ENCODE data around the gene CYTH2.

The CYTH2 gene

GRCh38 chr19:48513289-48514122 is 44.3 kb downstream of the CYTH2 start (continued):
- TF ChIP-seq ZNF398 (tag by site-specific recombination; IDR thresholded peaks at IDR 0.05) (peak; percentile 29; the same call in 1 of the 2 replicates), HIC1 (tag by site-specific recombination; IDR thresholded peaks at IDR 0.05) (peak; percentile 85), ZNF544 (tag by site-specific recombination; IDR thresholded peaks at IDR 0.05) (no peak), ZNF132 (tag by site-specific recombination; IDR thresholded peaks at IDR 0.05; ENCODE audit: borderline replicate concordance) (no peak), ZIC2 (tag by site-specific recombination; IDR thresholded peaks at IDR 0.05) (peak; percentile 85), KLF8 (tag by site-specific recombination; IDR thresholded peaks at IDR 0.05) (peak; percentile 58), ZNF692 (tag by site-specific recombination; IDR thresholded peaks at IDR 0.05) (peak; percentile 70; the same call in 1 of the 2 replicates), ZNF654 (tag by site-specific recombination; IDR thresholded peaks at IDR 0.05; ENCODE audit: low read depth) (no peak), WT1 (tag by site-specific recombination; IDR thresholded peaks at IDR 0.05) (0 out of 2 replicates have a peak, but pooled peaks have one; percentile 23), ZNF501 (tag by site-specific recombination; IDR thresholded peaks at IDR 0.05) (no peak; the same call in none of the 2 replicates), ZXDB (tag by site-specific recombination; IDR thresholded peaks at IDR 0.05) (peak; percentile 96), SP3 (tag by site-specific recombination; IDR thresholded peaks at IDR 0.05) (peak; percentile 61), MZF1 (tag by site-specific recombination; IDR thresholded peaks at IDR 0.05; ENCODE audit: borderline replicate concordance) (0 out of 2 replicates have a peak, but pooled peaks have one; percentile 30), ZNF112 (tag by site-specific recombination; IDR thresholded peaks at IDR 0.05) (no peak), PRDM2 (tag by site-specific recombination; IDR thresholded peaks at IDR 0.05; ENCODE audit: borderline replicate concordance) (no peak), ZNF521 (tag by site-specific recombination; IDR thresholded peaks at IDR 0.05) (no peak), INSM2 (tag by site-specific recombination; IDR thresholded peaks at IDR 0.05) (0 out of 2 replicates have a peak, but pooled peaks have one; percentile 18), ZEB2 (tag by site-specific recombination; IDR thresholded peaks at IDR 0.05) (0 out of 2 replicates have a peak, but pooled peaks have one; percentile 56)

All from HEK293 (cell line).